HG02970 (cell line): Measurements from ENCODE around the gene HOXD8.

Experiments used
- ATAC-seq: cut with Tn5 transposase; IDR thresholded peaks from one replicate; pipeline ENCODE4 v1.9.1; 2021; ENCODE audit warnings: mild to moderate bottlenecking, moderate library complexity, moderate number of reproducible peaks; ENCODE audit not compliant: unreplicated experiment, low FRiP score

The HOXD8 gene

GRCh38 chr2:176114120-176114929 is 15.2 kb upstream of the HOXD8 start:
- ATAC-seq: no peak

DNA sequence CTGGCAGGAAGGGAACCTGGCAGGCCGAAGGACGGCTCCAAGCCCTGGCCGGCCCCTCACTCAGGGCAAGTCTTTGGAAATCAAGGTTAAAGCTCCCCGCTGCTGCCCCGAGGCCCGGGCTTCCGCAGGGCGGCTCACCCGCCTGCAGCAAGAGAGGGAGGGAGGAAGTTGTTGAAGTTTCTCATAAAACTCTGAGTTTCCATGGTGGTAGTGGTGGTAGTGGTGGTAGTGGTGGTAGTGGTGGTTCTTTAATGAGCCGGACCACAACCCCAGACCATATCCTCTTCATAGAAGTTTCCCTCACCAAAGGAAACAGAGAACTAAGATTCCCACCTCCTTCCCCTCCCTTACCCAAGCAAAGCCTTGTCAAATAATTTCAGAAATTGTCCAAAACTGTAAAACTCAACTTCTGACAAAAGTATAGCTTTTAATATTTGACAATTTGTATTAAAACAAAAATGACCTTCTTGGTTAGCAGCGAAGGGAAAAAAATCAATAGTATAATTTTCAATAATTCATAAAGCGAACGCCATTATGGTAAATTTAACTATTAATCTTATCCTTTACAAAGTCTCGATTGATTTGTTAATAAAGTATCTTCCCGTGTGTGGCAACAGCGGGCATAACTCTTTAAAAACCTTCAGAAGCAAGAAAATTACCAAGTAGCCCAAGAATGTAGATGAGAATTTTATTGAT is 14.4 kb upstream of the HOXD8 start:
- ATAC-seq: no peak

GRCh38 chr2:176115883-176116813 is 13.4 kb upstream of the HOXD8 start, which contains the start of gene HOXD10:
TSS of gene HOXD10 (plus strand) at chr2:176116778. CDS start at chr2:176116834, 56 bp downstream.
- ATAC-seq: no peak

- ATAC-seq: no peak
Observed at GRCh38 chr2:176117162-176117822, 12.2 kb upstream of the HOXD8 start.

GRCh38 chr2:176117823-176118371 is 11.6 kb upstream of the HOXD8 start:
- no peak for ATAC-seq

DNA sequence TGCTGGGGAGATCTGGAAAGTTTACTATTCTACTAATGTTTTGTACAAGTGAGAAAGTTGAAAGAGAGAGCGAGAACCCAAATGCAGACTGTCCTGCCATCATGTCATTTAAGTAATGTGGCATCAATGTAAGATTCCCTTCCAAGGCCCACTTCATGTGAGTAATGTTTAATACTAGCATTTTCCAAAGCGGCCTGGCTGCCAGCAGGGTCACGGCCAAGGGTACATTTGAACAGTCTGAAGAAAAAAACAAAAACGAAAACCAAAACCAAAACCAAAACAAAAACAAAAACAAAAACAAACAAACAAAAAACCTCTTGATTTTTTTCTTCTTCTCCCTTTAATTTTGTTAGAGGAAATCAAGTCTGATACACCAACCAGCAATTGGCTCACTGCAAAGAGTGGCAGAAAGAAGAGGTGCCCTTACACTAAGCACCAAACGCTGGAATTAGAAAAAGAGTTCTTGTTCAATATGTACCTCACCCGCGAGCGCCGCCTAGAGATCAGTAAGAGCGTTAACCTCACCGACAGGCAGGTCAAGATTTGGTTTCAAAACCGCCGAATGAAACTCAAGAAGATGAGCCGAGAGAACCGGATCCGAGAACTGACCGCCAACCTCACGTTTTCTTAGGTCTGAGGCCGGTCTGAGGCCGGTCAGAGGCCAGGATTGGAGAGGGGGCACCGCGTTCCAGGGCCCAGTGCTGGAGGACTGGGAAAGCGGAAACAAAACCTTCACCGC is 10.7 kb upstream of the HOXD8 start:
- no peak for ATAC-seq

DNA sequence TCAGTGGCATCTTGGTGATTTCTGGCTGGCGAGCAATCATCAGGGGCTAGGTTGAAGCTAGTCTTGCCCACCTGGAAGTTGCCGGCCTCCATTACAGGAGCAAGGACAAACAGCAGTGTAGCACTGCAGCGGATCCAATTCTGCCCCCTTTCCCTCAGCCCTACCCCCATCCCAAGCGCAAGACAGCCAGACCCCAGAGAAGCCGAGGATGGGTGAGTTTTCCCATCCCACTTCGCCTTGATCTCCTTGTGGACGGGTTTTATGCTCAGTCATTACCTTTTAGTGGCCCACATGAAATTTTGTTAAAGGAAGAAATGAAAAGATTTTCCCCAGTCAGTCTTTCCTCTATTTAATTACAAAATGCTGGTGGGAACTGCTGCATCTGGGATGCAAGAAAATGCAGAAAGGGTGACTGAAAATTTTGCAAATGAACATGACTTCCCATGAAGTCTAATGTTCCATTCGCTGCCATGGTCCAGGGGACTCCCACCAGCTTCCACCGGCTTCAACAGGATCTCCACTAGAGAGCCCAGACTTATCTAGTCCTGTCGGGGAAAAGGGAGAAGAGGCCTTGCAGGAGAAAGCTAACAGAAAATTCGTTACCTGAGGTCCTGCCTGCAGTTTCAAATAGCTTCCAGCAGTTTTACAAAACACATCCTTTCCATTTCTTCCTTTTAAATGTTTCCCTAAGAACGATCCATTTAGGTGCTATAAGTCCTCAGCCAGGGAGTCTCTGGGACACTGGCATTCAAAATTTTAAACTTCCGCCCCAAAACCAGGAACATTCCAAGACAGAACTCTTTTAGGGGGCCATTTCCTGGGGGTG is 8.9 kb upstream of the HOXD8 start:
- ATAC-seq: no peak

DNA sequence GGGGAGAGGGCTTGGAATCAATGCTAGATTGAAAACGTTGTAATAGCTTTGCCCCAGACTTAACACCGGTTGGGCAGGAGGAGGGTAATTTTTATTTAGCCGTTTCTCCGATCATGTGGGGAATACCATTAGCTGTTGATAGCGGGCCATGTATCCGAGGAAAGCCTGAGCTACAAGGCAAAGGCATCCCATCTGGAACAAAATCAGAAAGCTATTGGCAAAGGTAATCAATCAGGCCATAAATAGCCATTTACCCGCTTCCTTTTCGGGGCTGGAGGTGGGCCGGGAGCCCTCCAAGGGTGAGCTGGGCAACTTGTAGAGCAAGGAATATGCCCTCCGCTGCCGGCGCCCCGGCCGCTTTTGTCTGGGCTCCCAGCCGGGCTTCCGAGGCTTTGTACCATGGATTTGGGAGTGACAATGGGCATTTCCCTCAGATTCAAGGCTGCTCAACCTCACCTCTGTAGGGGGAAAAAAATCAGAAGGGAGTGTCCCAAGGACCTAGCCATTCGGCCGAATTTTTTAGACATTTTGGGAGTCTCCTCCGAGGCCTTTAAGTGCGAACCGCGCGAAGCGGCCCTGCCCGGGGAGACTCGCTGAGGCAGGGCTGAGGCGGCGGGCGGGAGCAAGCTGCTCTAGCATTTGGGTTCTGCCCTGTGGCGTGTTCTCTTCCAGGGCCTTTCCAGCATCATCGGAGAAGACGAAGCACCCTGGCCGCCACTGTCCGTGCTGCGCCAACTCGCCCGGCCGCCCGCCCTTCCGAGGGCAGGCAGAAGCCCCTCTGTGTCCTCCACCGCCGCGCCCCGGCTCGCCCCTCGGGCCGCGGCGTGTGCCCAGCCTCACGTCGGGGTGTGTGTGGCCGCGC is 8.1 kb upstream of the HOXD8 start:
- no peak for ATAC-seq

- no peak for ATAC-seq
Observed at GRCh38 chr2:176122052-176122682, 7.3 kb upstream of the HOXD8 start.

GRCh38 chr2:176122683-176123410 is 6.7 kb upstream of the HOXD8 start, which contains the start of gene HOXD9:
TSS of gene HOXD9 (plus strand) at chr2:176122719. CDS start at chr2:176122769, 50 bp downstream.
- no peak for ATAC-seq

DNA sequence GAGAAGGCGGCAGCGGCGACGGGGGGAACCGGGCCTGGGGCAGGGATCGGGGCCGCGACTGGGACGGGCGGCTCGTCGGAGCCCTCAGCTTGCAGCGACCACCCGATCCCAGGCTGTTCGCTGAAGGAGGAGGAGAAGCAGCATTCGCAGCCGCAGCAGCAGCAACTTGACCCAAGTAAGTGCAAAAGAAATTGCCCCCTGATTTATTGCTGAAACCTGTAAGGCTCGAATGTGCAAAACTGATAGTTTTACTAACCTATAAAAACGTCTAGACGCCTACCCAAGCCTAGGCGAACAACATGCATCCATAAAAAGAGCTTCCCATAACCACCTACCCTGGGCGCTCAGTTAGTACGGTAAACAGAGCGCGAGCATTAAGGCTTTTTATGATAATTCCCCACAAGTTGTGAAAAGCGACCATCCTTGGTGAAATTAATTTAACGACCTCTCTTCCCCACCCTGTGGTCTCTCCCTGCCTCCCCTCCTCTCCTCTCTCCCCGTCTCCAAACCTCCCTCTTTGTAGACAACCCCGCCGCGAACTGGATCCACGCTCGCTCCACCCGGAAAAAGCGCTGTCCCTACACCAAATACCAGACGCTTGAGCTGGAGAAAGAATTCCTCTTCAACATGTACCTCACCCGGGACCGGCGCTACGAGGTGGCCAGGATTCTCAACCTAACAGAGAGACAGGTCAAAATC is 5.9 kb upstream of the HOXD8 start:
- ATAC-seq: no peak

- no peak for ATAC-seq
Observed at GRCh38 chr2:176124110-176124946, 5.2 kb upstream of the HOXD8 start.

DNA sequence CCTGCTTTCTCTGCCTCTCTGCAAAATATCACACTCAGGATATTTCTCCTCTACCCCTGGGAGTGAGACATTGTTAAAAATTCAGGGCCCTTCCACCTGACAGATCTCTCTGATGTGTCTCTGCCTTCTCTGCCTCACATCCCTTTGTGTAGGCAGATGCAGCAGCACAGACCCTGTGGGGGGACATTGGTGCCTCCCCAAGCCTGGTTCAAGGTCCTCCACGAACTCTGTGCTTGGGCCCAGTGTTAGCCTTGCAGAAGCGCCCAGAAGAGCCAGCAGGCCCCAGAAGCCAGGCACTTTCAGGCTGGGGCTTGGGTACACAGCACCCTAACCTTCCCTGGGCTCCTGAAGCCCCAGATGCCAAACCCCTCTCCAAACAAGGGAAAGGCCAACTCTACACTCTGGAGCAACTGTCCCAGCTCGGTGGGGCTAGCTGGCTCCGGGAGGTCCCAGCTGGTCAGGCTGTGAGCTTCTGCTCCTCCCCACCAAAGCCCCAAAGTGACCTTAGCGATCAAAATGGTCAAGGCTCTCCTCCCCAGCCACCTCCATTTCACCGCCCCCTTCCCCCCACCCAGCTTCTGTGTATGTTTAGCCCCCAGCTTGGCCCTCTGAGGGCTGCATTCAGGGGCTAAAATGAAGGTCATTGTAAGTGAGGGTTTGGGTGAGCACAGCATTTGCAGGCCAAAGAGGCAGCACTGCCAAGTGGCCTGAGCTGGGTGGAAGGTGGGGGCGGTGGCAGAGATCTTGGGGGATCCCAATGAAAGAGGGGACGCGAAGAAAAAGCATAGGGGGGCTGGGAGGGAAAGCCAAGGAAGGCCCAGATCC is 4.3 kb upstream of the HOXD8 start:
- no peak for ATAC-seq

GRCh38 chr2:176125772-176126054 is 3.8 kb upstream of the HOXD8 start:
- ATAC-seq: no peak
